CD4-positive, alpha-beta T cell treated with Interleukin-6 at 100 ng/mL for 8 hours (primary cell): ENCODE data around the gene CA10.

Source experiments
- DNase-seq: peaks from one replicate; pipeline ENCODE4 v3.0.0-alpha.2; 2020; ENCODE audit warnings: mixed read lengths, low spot score

CA10 gene

DNA sequence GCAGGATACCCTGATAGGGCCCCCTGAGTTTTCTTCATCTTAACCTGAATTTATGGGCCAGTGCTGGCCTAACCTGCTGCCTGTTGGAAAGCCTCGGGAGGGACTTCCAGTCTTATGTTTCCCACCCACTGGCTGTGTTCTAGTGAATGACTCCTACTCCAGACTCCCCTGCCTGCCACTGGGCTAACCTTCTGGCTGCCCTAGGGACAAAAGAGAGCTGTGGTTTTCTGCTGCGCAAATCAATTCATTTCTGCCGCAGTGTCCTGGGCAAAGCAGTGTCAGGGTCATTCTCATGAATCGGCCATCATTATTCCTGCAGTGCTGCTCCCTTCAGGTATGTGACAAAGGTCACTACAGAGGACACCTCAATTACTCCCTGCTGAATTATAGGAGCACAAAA lies 512.0 kb downstream of the CA10 start:
- DNase-seq: no peak

GRCh38 chr17:51645056-51645455 lies 513.5 kb downstream of the CA10 start:
- DNase-seq: no peak

DNA sequence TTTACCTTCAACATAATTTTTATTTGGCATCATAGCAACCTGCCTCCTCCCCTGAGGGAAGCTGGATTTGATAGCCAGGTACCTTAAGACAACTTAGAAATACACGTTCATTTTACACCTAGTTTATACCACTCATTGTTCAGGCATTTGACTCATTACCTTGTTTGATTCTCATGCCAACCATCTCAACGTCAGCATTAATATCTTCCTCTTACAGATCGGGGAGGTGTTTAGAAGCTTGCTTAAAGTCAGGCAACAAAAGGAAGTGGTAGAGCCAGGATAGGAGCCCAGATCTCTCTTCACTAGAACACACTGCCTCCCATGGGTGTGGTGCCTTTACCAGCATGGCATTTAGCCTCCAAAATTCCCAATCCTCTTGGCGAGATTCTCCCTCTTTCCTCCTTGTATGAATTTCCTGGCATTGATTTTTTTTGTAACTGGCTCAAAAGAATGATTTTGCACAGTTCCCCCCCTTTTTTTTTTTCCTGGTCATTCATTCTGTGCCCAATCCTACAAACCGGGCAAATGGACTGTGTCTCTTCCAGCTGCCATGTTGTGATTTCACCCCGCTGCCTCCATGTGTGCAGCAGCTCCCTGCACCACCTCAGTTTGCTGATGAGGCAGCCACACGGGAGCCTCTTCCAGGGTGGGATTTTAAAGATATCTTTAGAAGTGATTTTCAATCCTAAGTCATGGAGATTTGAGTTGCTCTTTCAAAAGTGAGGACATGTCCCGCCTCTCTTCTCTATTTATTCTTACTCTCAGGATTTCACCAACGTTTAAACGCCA lies 514.6 kb downstream of the CA10 start:
- no peak for DNase-seq

- DNase-seq: no peak
Observed at GRCh38 chr17:51642029-51642428, 516.5 kb downstream of the CA10 start.

GRCh38 chr17:51640108-51640622 lies 518.3 kb downstream of the CA10 start:
- DNase-seq: peak; percentile 12

DNA sequence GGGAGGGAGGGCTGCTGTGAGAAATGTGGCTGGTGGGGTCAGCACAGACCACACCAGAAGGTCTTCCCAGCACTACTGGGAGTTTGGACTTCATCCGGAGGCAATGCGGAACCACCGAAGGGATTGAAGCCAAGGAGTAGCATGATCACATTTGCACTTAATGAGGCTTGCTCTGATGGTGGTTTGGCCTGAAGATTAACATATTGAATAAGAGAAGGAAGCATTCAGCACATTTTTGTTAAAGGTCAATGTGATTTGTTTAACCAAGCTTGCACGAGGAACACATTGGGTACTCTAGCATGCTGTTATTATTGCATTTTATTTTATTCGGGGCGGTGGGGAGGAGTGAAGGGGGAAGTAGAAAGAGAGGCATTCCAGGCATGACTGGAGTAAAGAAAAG lies 519.5 kb downstream of the CA10 start:
- DNase-seq: no peak

DNA sequence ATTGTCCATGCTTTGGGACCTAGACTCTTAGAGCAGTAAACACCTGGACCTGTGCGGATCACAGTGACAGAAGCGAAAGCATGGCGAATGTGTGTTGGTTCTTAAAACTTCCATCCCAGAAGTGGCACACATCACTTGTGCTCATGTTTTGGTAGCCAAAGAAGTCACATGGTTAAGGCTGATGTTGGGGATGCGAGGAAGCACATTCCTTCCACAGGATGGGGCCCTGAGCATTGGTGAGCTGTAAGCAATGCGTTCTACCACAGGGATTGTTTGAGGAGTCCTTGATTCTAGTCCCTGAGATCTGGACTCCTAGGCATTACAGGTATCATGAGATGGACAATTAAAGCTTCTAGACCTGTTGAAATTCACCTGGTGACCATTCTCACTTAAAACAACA lies 522.2 kb downstream of the CA10 start:
- no peak for DNase-seq

DNA sequence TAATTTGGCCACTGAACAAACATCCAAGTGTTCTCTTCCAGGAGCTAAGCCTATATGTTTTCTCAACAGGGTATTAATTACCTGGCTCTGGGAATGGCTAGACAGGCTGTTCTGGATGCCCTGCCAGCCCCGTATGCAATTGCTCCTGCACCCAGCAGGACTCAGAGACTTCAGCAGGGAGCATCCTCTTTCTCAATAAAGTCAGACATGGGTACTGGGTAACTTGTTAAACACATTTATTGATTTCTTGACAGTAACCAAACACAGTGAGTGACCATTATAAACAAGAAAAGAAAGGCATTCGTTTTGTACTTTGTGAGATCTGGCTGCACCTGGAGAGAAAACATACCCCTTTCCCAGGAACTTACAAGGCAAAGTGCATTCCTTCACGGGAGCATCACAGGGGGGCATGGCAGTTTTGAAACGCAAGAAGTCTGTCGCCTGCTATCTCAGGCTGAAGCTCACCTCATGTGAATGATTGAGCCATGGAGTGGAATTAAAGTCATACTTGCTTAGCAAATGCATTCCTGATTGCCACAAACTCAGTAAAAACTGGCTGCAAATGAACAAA lies 528.3 kb downstream of the CA10 start:
- no peak for DNase-seq

GRCh38 chr17:51629232-51629631 lies 529.3 kb downstream of the CA10 start:
- no peak for DNase-seq

- no peak for DNase-seq
Observed at GRCh38 chr17:51627779-51628178, 530.7 kb downstream of the CA10 start.

DNA sequence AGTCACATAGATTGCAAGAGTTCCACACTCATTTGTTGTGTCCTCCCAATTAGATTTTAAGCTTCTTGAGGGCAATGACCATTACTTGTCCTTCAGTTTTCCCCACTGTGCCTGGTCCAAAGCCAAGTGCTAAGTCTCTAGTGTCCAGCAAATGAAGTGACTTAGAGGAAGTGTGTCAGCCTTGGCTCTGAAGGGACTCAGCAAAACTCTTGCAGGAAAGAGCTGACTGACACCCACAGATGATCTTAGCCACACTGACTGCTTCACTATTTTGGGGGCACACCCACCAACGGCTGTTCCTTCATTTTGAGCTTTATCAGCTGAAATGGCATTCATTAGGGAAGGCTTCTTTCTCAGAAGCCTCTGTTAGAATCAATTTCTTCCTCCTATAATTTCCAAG lies 540.0 kb downstream of the CA10 start:
- DNase-seq: no peak

DNA sequence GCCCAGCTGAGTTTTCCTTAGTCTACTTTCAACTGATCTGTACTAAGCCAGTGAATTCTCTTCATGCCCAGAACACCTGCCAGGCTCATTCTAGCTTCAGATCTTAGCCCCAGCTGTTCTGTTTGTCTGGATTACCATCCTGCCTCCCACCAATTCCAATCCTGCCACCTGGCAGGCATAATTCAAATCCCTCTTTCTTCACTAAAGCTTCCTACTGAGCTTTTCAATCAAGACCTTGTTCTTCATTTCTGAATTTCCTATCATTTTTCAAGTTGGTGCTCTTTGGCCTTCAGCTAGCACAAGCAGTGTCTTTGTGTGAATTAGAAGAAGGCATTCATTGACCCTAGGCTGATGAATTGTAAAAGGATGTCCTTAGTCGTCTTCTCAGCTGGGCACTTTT lies 540.5 kb downstream of the CA10 start:
- DNase-seq: no peak

- DNase-seq: no peak
Observed at GRCh38 chr17:51613255-51613654, 545.3 kb downstream of the CA10 start.

DNA sequence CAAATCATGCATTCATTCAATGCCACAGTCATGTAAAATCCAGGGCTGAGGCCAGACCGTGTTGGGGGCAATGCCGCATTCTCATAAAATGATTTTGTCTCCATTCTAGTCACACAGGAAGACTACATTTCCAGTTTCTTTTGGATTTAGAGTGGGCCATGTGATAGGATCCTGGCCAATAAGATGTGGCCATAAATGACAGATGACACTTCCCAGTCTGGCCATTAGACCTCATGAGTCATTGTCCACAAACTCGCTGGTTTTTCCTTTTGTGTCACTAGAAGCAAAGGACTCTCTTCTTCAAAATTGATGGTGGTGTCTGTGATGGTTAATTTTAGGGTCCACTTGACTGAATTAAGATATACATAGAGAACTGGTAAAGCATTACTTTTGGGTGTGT lies 545.8 kb downstream of the CA10 start:
- no peak for DNase-seq

GRCh38 chr17:51611585-51611984 lies 546.9 kb downstream of the CA10 start:
- DNase-seq: no peak

- DNase-seq: no peak
Observed at GRCh38 chr17:51610834-51611233, 547.7 kb downstream of the CA10 start.

DNA sequence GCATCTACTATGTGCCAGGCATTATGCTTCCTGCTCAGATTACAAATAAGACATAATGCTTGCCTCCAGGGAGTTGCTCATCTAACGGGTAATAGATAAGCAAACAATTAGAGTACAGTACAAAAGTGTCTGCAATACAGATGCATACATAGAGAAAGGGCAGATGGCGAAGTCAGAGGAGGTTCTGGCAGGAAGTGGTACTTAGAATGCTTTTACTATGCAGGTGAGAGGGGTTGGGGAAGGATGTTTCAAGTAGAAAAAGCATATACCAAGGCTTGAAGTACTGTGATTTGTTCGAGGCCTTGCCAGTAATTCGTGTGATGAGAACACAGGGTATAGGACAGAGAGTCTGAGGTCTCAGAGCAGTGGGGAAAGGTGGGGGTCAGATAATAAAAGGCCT lies 548.4 kb downstream of the CA10 start:
- no peak for DNase-seq

DNA sequence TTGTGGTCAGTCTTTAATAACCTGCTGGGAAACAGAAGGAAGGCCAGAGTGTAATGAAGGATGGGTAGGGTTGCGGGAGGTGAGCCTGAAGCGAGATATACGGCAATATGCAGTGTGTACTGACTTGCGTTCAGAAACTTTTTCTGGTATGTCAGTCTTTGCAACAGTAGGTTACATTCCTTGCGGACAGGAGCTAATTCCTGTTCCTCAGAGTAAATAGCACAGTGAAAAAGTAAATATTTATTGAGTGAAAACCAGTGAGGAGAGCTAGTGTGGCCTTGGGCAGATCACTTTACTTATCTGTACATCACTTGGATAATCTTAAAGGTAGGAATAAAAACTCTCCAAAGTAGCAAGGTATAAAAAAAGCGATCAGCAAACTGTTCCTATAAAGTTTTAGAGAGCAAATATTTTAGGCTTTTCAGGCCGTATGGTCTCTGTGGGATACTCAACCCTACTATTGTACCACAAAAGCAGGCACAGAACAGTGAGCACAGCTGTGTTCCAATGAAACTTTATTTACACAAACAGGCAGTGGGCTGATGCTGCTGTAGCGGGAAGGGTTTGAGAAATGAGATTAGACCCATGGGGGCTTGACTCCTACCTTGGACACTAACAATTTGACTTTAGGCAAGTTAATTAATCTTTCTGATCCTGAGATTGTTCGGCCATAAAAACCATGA lies 550.1 kb downstream of the CA10 start:
- DNase-seq: no peak

GRCh38 chr17:51607512-51607911 lies 551.0 kb downstream of the CA10 start:
- DNase-seq: no peak

- no peak for DNase-seq
Observed at GRCh38 chr17:51604299-51605020, 554.1 kb downstream of the CA10 start.

GRCh38 chr17:51601622-51602261 lies 556.8 kb downstream of the CA10 start:
- DNase-seq: no peak

DNA sequence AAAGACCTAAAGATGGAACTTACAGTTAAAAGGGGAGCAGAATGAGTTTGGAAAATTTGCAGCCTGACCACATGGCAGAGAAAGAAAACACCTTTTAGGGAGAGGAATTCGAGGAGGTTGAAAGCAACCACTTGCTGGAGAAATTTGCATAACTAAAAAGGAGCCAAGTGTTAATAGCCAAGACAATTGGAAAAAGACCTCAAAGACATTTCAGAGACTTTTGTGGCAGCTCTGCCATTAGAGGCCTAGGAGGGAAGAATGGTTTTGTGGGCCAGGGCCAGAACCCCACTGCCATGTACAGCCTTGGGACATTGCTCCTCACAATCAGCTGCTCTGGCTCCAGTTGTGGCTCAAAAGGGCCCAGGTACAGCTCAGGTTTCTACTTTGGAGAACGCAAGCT lies 559.7 kb downstream of the CA10 start:
- DNase-seq: no peak
